Ishikawa (cell line): ENCODE results near the gene ZSWIM3.

Source experiments
- CEBPB ChIP-seq: IDR thresholded peaks from 2 replicates; pipeline ENCODE4 v1.6.1; 2012
- CREB1 ChIP-seq: IDR thresholded peaks from 2 replicates; pipeline ENCODE4 v1.6.1; 2012; ENCODE audit warnings: low read depth
- EGR1 ChIP-seq: IDR thresholded peaks from 2 replicates; pipeline ENCODE4 v1.6.1; 2012
- EP300 ChIP-seq: IDR thresholded peaks from 2 replicates; pipeline ENCODE4 v1.6.1; 2012; ENCODE audit warnings: borderline replicate concordance
- FOXM1 ChIP-seq: IDR thresholded peaks from 2 replicates; pipeline ENCODE4 v1.6.1; 2012; ENCODE audit warnings: low read depth, borderline replicate concordance
- MAX ChIP-seq: IDR thresholded peaks from 2 replicates; pipeline ENCODE4 v1.6.1; 2012
- RAD21 ChIP-seq: IDR thresholded peaks from 2 replicates; pipeline ENCODE4 v1.6.1; 2012; ENCODE audit warnings: low read depth
- REST ChIP-seq: IDR thresholded peaks from 2 replicates; pipeline ENCODE4 v1.6.1; 2012; ENCODE audit warnings: low read depth, mild to moderate bottlenecking
- TAF1 ChIP-seq: IDR thresholded peaks from 2 replicates; pipeline ENCODE4 v1.6.1; 2012; ENCODE audit warnings: low read depth, mild to moderate bottlenecking
- TCF12 ChIP-seq: IDR thresholded peaks from 2 replicates; pipeline ENCODE4 v1.6.1; 2012; ENCODE audit warnings: low read depth
- TEAD4 ChIP-seq: IDR thresholded peaks from 2 replicates; pipeline ENCODE4 v1.6.1; 2012
- USF1 ChIP-seq: IDR thresholded peaks from 2 replicates; pipeline ENCODE4 v1.6.1; 2012
- YY1 ChIP-seq: IDR thresholded peaks from 2 replicates; pipeline ENCODE4 v1.6.1; 2012; ENCODE audit warnings: low read depth
- ZBTB7A ChIP-seq: IDR thresholded peaks from 2 replicates; pipeline ENCODE4 v1.6.1; 2012; ENCODE audit warnings: low read depth

- no peak for TF ChIP-seq RAD21
- TF ChIP-seq MAX: no peak
- TF ChIP-seq TEAD4: no peak
- no peak for TF ChIP-seq EP300
- no peak for TF ChIP-seq TAF1
- no peak for TF ChIP-seq CEBPB
- TF ChIP-seq TCF12: no peak
- TF ChIP-seq YY1: no peak
- TF ChIP-seq REST: no peak
- TF ChIP-seq EGR1: no peak
- no peak for TF ChIP-seq CREB1
- TF ChIP-seq FOXM1: no peak
- TF ChIP-seq USF1: no peak
- TF ChIP-seq ZBTB7A: no peak
Observed at GRCh38 chr20:45866454-45866853, 9.0 kb downstream of the ZSWIM3 start.
